H1 (cell line): ENCODE measurements around the gene HK1. TPM values are rescaled to one million over a fixed set of nuclear protein-coding genes. Genes with fewer than 3 reads are reported as not detected.

Experiments
- BACH1 ChIP-seq: IDR thresholded peaks from 2 replicates; pipeline ENCODE4 v1.6.1; 2012; ENCODE audit warnings: low read length, improper control_type of control experiment
- BRCA1 ChIP-seq: IDR thresholded peaks from 2 replicates; pipeline ENCODE4 v1.6.1; 2012; ENCODE audit warnings: low read depth, low read length, improper control_type of control experiment
- CHD2 ChIP-seq: IDR thresholded peaks from 2 replicates; pipeline ENCODE4 v1.6.1; 2012; ENCODE audit warnings: low read length, improper control_type of control experiment
- CREB1 ChIP-seq: IDR thresholded peaks from 2 replicates; pipeline ENCODE4 v1.6.1; 2012; ENCODE audit warnings: inconsistent platforms
- CTBP2 ChIP-seq: IDR thresholded peaks from 2 replicates; pipeline ENCODE4 v1.7.0; 2011; ENCODE audit warnings: borderline replicate concordance, mild to moderate bottlenecking, moderate library complexity, mixed read lengths, low read length; ENCODE audit not compliant: insufficient read depth, insufficient read length
- EP300 ChIP-seq, 2 experiments: IDR thresholded peaks; 1 replicate in 1 of 2; 2 replicates in 1 of 2; pipeline ENCODE4 v1.6.1; 2011 to 2012; ENCODE audit warnings: low read depth in 2 of 2, low read length in 2 of 2, mild to moderate bottlenecking in 2 of 2, borderline replicate concordance in 1 of 2, inconsistent platforms in 1 of 2, moderate library complexity in 1 of 2
- HDAC2 ChIP-seq, 2 experiments: fragments of 300-600 bp in 1 of 2; sonication (generic) in 1 of 2; IDR thresholded peaks; 2 replicates each; pipeline ENCODE4 v1.6.1; 2011 to 2012; ENCODE audit warnings: low read depth in 2 of 2, low read length in 2 of 2, mild to moderate bottlenecking in 2 of 2, moderate library complexity in 2 of 2, borderline replicate concordance in 1 of 2, inconsistent platforms in 1 of 2
- NRF1 ChIP-seq: IDR thresholded peaks from 2 replicates; pipeline ENCODE4 v1.6.1; 2011; ENCODE audit warnings: mild to moderate bottlenecking, low read depth, low read length, improper control_type of control experiment
- PHF8 ChIP-seq: fragments of 200-600 bp; sonication (generic); conservative IDR thresholded peaks from 2 replicates; pipeline ENCODE4 v1.7.1; 2012; ENCODE audit warnings: low read depth, mild to moderate bottlenecking, inconsistent platforms, low read length, moderate library complexity
- SIRT6 ChIP-seq: IDR thresholded peaks from one replicate; pipeline ENCODE4 v1.7.1; 2012; ENCODE audit warnings: low read length, inconsistent platforms
- SIX5 ChIP-seq: IDR thresholded peaks from 2 replicates; pipeline ENCODE4 v1.6.1; 2011; ENCODE audit warnings: mild to moderate bottlenecking, low read depth, low read length
- polyA plus RNA-seq, 7 experiments: library from polyadenylated mRNA; depleted of rRNA in 3 of 7; stranded (reverse) in 5 of 7; unstranded in 2 of 7; fragments of >200 nt in 5 of 7; fragments of 200-250 nt in 2 of 7; gene quantifications; 1 replicate in 5 of 7; 2 replicates in 1 of 7; 4 replicates in 1 of 7; pipeline versions ENCODE4 v1.2.1 to v1.2.3, GENCODE V29; 2011 to 2013; ENCODE audit warnings: missing spikeins in 2 of 7, mixed read lengths in 2 of 7
- total RNA-seq: library from RNA; stranded (reverse); fragmentation: NEBNext Ultra II Directional; extraction: Animal tissue kit (Norgen Biotek cat#: 25700); gene quantifications from 2 replicates; pipeline ENCODE4 v1.2.1, GENCODE V29; 2021
- TF ChIP-seq, protein P1 (sequence below): fragments of 300-600 bp; sonication (generic); IDR thresholded peaks from 2 replicates; pipeline ENCODE4 v1.7.1; 2012; ENCODE audit warnings: low read length, moderate library complexity, mild to moderate bottlenecking, inconsistent platforms; ENCODE audit not compliant: insufficient replicate concordance

HK1 gene
- total and polyA plus RNA-seq, 2 of the 8 experiments (the other 6 are each of a cell fraction or from before 2014, with no cell fraction given) = 55.8 to 247 TPM

- TF ChIP-seq, protein P1, sequence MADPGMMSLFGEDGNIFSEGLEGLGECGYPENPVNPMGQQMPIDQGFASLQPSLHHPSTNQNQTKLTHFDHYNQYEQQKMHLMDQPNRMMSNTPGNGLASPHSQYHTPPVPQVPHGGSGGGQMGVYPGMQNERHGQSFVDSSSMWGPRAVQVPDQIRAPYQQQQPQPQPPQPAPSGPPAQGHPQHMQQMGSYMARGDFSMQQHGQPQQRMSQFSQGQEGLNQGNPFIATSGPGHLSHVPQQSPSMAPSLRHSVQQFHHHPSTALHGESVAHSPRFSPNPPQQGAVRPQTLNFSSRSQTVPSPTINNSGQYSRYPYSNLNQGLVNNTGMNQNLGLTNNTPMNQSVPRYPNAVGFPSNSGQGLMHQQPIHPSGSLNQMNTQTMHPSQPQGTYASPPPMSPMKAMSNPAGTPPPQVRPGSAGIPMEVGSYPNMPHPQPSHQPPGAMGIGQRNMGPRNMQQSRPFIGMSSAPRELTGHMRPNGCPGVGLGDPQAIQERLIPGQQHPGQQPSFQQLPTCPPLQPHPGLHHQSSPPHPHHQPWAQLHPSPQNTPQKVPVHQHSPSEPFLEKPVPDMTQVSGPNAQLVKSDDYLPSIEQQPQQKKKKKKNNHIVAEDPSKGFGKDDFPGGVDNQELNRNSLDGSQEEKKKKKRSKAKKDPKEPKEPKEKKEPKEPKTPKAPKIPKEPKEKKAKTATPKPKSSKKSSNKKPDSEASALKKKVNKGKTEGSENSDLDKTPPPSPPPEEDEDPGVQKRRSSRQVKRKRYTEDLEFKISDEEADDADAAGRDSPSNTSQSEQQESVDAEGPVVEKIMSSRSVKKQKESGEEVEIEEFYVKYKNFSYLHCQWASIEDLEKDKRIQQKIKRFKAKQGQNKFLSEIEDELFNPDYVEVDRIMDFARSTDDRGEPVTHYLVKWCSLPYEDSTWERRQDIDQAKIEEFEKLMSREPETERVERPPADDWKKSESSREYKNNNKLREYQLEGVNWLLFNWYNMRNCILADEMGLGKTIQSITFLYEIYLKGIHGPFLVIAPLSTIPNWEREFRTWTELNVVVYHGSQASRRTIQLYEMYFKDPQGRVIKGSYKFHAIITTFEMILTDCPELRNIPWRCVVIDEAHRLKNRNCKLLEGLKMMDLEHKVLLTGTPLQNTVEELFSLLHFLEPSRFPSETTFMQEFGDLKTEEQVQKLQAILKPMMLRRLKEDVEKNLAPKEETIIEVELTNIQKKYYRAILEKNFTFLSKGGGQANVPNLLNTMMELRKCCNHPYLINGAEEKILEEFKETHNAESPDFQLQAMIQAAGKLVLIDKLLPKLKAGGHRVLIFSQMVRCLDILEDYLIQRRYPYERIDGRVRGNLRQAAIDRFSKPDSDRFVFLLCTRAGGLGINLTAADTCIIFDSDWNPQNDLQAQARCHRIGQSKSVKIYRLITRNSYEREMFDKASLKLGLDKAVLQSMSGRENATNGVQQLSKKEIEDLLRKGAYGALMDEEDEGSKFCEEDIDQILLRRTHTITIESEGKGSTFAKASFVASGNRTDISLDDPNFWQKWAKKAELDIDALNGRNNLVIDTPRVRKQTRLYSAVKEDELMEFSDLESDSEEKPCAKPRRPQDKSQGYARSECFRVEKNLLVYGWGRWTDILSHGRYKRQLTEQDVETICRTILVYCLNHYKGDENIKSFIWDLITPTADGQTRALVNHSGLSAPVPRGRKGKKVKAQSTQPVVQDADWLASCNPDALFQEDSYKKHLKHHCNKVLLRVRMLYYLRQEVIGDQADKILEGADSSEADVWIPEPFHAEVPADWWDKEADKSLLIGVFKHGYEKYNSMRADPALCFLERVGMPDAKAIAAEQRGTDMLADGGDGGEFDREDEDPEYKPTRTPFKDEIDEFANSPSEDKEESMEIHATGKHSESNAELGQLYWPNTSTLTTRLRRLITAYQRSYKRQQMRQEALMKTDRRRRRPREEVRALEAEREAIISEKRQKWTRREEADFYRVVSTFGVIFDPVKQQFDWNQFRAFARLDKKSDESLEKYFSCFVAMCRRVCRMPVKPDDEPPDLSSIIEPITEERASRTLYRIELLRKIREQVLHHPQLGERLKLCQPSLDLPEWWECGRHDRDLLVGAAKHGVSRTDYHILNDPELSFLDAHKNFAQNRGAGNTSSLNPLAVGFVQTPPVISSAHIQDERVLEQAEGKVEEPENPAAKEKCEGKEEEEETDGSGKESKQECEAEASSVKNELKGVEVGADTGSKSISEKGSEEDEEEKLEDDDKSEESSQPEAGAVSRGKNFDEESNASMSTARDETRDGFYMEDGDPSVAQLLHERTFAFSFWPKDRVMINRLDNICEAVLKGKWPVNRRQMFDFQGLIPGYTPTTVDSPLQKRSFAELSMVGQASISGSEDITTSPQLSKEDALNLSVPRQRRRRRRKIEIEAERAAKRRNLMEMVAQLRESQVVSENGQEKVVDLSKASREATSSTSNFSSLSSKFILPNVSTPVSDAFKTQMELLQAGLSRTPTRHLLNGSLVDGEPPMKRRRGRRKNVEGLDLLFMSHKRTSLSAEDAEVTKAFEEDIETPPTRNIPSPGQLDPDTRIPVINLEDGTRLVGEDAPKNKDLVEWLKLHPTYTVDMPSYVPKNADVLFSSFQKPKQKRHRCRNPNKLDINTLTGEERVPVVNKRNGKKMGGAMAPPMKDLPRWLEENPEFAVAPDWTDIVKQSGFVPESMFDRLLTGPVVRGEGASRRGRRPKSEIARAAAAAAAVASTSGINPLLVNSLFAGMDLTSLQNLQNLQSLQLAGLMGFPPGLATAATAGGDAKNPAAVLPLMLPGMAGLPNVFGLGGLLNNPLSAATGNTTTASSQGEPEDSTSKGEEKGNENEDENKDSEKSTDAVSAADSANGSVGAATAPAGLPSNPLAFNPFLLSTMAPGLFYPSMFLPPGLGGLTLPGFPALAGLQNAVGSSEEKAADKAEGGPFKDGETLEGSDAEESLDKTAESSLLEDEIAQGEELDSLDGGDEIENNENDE = no peak
- TF ChIP-seq SIRT6 = no peak
- TF ChIP-seq BRCA1 = no peak
- no peak for TF ChIP-seq CREB1
- no peak for TF ChIP-seq EP300 (IDR thresholded peaks at IDR 0.05; ENCODE audit: borderline replicate concordance in 1 of 2, low read depth in 2 of 2, low read length in 2 of 2)
- TF ChIP-seq HDAC2 (IDR thresholded peaks at IDR 0.05; ENCODE audit: borderline replicate concordance in 1 of 2, low read depth in 2 of 2, low read length in 2 of 2) = no peak
- TF ChIP-seq CHD2 = no peak
- TF ChIP-seq SIX5 = no peak
- TF ChIP-seq NRF1 = no peak
- TF ChIP-seq PHF8 = no peak
- no peak for TF ChIP-seq CTBP2
- TF ChIP-seq BACH1 = no peak
These were observed 34.5 kb upstream of the HK1 start (continued) for GRCh38 chr10:69243817-69244216.
